Neural progenitor cell (in vitro differentiated cells): ENCODE data around the gene NR3C2.

Experiments used
- CTCF ChIP-seq: fragments of 200-600 bp; sonication (generic); IDR thresholded peaks from 2 replicates; pipeline ENCODE4 v1.5.1; 2017; ENCODE audit warnings: antibody characterized with exemption, mild to moderate bottlenecking
- EZH2 ChIP-seq: fragments of 200-600 bp; sonication (generic); IDR thresholded peaks from 2 replicates; pipeline ENCODE4 v1.6.1; 2017; ENCODE audit warnings: antibody characterized with exemption, mild to moderate bottlenecking, moderate library complexity
- EZH2phosphoT487 ChIP-seq: fragments of 200-600 bp; sonication (generic); IDR thresholded peaks from 2 replicates; pipeline ENCODE4 v1.6.1; 2017; ENCODE audit warnings: antibody characterized with exemption

GRCh38 chr4:148075438-148075837 lies 366.8 kb downstream of the NR3C2 start:
- TF ChIP-seq CTCF (no peak), EZH2 (no peak), EZH2phosphoT487 (no peak)
